ENCODE measurements around the gene SIRT4.

DNA sequence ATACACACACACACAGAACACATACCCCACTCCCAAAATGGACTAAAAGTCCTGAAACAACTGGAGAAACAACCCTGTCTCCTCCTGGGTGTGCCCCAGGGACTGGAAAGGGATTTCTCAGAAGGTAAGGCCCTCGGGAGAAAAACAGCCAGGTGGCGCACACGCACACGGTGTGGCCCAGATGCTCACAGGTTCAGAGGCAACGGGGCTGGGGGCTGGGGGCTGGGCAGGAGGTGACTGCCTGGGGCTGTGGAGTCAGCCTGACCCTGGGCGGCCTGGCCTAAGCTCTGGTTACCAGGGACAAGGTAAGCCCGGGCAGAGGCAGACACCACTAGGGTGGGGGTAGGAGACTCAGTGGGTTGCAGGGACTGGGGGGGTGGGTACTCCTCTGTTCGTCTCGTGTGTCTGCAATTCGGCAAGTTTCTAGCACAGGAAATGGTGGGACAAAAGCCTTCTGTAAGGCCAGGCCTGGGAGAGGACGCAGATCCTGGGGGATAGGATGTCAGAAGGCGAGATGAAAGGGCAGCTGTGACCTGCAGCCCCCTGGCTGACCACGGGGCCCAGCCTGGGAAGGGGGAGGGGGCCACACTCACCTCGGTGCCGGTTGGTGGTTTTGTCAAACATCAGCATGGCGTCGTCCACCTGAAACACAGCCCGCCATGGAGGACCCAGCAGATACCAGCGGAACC, 56.4 kb downstream of the SIRT4 start:
- TF ChIP-seq NFXL1 (IDR thresholded peaks at IDR 0.05; ENCODE audit: borderline replicate concordance): no peak
- TF ChIP-seq MYC (IDR thresholded peaks at IDR 0.05; ENCODE audit: insufficient read depth, insufficient read length, insufficient replicate concordance, low read length, severe bottlenecking): no peak

All from GM12878 (cell line).